H9 (cell line): ENCODE data around the gene FBXL13. TPM values are rescaled to one million over a fixed set of nuclear protein-coding genes. Genes with fewer than 3 reads are reported as not detected.

Source experiments
- DNase-seq: peaks from one replicate; pipeline ENCODE4 v3.0.0-alpha.2; 2017
- H2AFZ ChIP-seq: one replicate; pipeline ENCODE4 v1.6.1; 2013; ENCODE audit warnings: mild to moderate bottlenecking, low read length, control low read depth, moderate library complexity
- H2AK5ac ChIP-seq: 2 replicates; pipeline ENCODE4 v1.6.1; 2013; ENCODE audit warnings: low read length, control low read depth, mixed read lengths; ENCODE audit not compliant: insufficient read length
- H2BK120ac ChIP-seq: one replicate; pipeline ENCODE4 v1.6.1; 2013; ENCODE audit warnings: low read depth, mild to moderate bottlenecking, low read length, control low read depth, inconsistent platforms; ENCODE audit not compliant: poor library complexity, severe bottlenecking
- H2BK12ac ChIP-seq: 2 replicates; pipeline ENCODE4 v1.6.1; 2013; ENCODE audit warnings: low read length, control low read depth, mixed read lengths, low read depth; ENCODE audit not compliant: insufficient read length
- H2BK15ac ChIP-seq: 2 replicates; pipeline ENCODE4 v1.6.1; 2013; ENCODE audit warnings: low read depth, low read length, control low read depth
- H2BK20ac ChIP-seq: one replicate; pipeline ENCODE4 v1.6.1; 2013; ENCODE audit warnings: low read depth, mild to moderate bottlenecking, low read length, control low read depth, inconsistent platforms; ENCODE audit not compliant: poor library complexity, severe bottlenecking
- H2BK5ac ChIP-seq: 2 replicates; pipeline ENCODE4 v1.6.1; 2013; ENCODE audit warnings: low read length, control low read depth, mixed read lengths; ENCODE audit not compliant: insufficient read length
- H3K14ac ChIP-seq: 2 replicates; pipeline ENCODE4 v1.6.1; 2013; ENCODE audit warnings: low read length, control low read depth; ENCODE audit not compliant: insufficient read depth
- H3K18ac ChIP-seq: 2 replicates; pipeline ENCODE4 v1.6.1; 2013; ENCODE audit warnings: low read depth, mild to moderate bottlenecking, mixed read lengths, low read length, control low read depth; ENCODE audit not compliant: insufficient read length
- H3K23ac ChIP-seq: 2 replicates; pipeline ENCODE4 v1.6.1; 2013; ENCODE audit warnings: low read length, control low read depth, mixed read lengths, low read depth; ENCODE audit not compliant: insufficient read length
- H3K23me2 ChIP-seq: 2 replicates; pipeline ENCODE4 v1.6.1; 2013; ENCODE audit warnings: low read depth, mild to moderate bottlenecking, mixed read lengths, low read length, control low read depth; ENCODE audit not compliant: insufficient read length, poor library complexity, severe bottlenecking
- H3K27ac ChIP-seq: 2 replicates; pipeline ENCODE4 v1.5.1; 2013; ENCODE audit warnings: low read length, control low read depth, mixed read lengths, low read depth; ENCODE audit not compliant: insufficient read length
- H3K27me3 ChIP-seq: 2 replicates; pipeline ENCODE4 v1.6.1; 2013; ENCODE audit warnings: low read length, control low read depth, inconsistent platforms; ENCODE audit not compliant: insufficient read depth
- H3K4ac ChIP-seq: 2 replicates; pipeline ENCODE4 v1.6.1; 2013; ENCODE audit warnings: low read depth, mild to moderate bottlenecking, control low read depth, inconsistent platforms, low read length, moderate library complexity
- H3K4me1 ChIP-seq: 2 replicates; pipeline ENCODE4 v1.6.1; 2013; ENCODE audit warnings: low read length, control low read depth, inconsistent platforms; ENCODE audit not compliant: insufficient read depth
- H3K4me2 ChIP-seq: 2 replicates; pipeline ENCODE4 v1.6.1; 2013; ENCODE audit warnings: low read length, control low read depth, mixed read lengths; ENCODE audit not compliant: insufficient read length, insufficient read depth
- H3K56ac ChIP-seq: 2 replicates; pipeline ENCODE4 v1.6.1; 2013; ENCODE audit warnings: low read depth, mild to moderate bottlenecking, mixed read lengths, low read length, control low read depth; ENCODE audit not compliant: insufficient read length
- H3K79me1 ChIP-seq: 2 replicates; pipeline ENCODE4 v1.6.1; 2013; ENCODE audit warnings: low read depth, mild to moderate bottlenecking, moderate library complexity, low read length, control low read depth, inconsistent platforms; ENCODE audit not compliant: insufficient read depth, poor library complexity, severe bottlenecking
- H3K79me2 ChIP-seq: 2 replicates; pipeline ENCODE4 v1.6.1; 2013; ENCODE audit warnings: low read length, control low read depth, inconsistent platforms; ENCODE audit not compliant: insufficient read depth
- H3K9ac ChIP-seq: 2 replicates; pipeline ENCODE4 v1.6.1; 2013; ENCODE audit warnings: low read length, control low read depth, mixed read lengths; ENCODE audit not compliant: insufficient read length; ENCODE audit errors: extremely low read depth
- H3K9me3 ChIP-seq: one replicate; pipeline ENCODE4 v1.6.1; 2013; ENCODE audit warnings: low read depth, low read length, inconsistent platforms; ENCODE audit not compliant: control insufficient read depth
- H3T11ph ChIP-seq: one replicate; pipeline ENCODE4 v1.6.1; 2013; ENCODE audit warnings: mild to moderate bottlenecking, low read length, control low read depth, inconsistent platforms
- H4K20me1 ChIP-seq: one replicate; pipeline ENCODE4 v1.6.1; 2013; ENCODE audit not compliant: control insufficient read depth, insufficient read length, insufficient read depth
- H4K5ac ChIP-seq: 2 replicates; pipeline ENCODE4 v1.6.1; 2013; ENCODE audit warnings: low read depth, mild to moderate bottlenecking, mixed read lengths, low read length, control low read depth; ENCODE audit not compliant: insufficient read length
- H4K8ac ChIP-seq: replicated peaks from 2 replicates; pipeline ENCODE4 v1.6.1; 2013; ENCODE audit warnings: low read length, control low read depth, mixed read lengths, low read depth; ENCODE audit not compliant: insufficient read length
- H4K91ac ChIP-seq: 2 replicates; pipeline ENCODE4 v1.6.1; 2013; ENCODE audit warnings: low read depth, mild to moderate bottlenecking, moderate library complexity, mixed read lengths, low read length, control low read depth; ENCODE audit not compliant: insufficient read length
- H3K27ac Mint-ChIP-seq, 3 experiments: 2 replicates in 2 of 3; 3 replicates in 1 of 3; pipeline ENCODE4 v1.8.0; 2020 to 2021; ENCODE audit warnings: mixed read lengths in 3 of 3, mild to moderate bottlenecking in 1 of 3, moderate library complexity in 1 of 3
- H3K27me3 Mint-ChIP-seq: 2 replicates; pipeline ENCODE4 v1.8.0; 2021; ENCODE audit warnings: low read depth, mild to moderate bottlenecking, moderate library complexity, mixed read lengths
- H3K36me3 Mint-ChIP-seq, 3 experiments: 2 replicates in 2 of 3; 3 replicates in 1 of 3; pipeline ENCODE4 v1.8.0; 2020 to 2021; ENCODE audit warnings: low read depth in 3 of 3, mixed read lengths in 3 of 3; ENCODE audit not compliant: insufficient read depth in 1 of 3
- H3K4me1 Mint-ChIP-seq, 2 experiments: 2 replicates each; pipeline ENCODE4 v1.8.0; 2020; ENCODE audit warnings: mixed read lengths in 2 of 2
- H3K4me3 Mint-ChIP-seq, 2 experiments: 2 replicates in 1 of 2; 3 replicates in 1 of 2; pipeline ENCODE4 v1.8.0; 2020 to 2021; ENCODE audit warnings: mild to moderate bottlenecking in 2 of 2, mixed read lengths in 2 of 2, moderate library complexity in 1 of 2
- H3K9me3 Mint-ChIP-seq, 2 experiments: 2 replicates in 1 of 2; 3 replicates in 1 of 2; pipeline ENCODE4 v1.8.0; 2020; ENCODE audit warnings: mild to moderate bottlenecking in 2 of 2, mixed read lengths in 2 of 2, moderate library complexity in 1 of 2
- WGBS: extraction: QIAGEN DNeasy Blood & Tissue Kit; methylation state at CpG from one replicate; pipeline ENCODE4 v1.1.7; 2013; ENCODE audit warnings: missing lambda C conversion rate, low lambda C conversion rate, mixed read lengths; ENCODE audit not compliant: insufficient read length; ENCODE audit errors: extremely low coverage; 5-methylcytosine and 5-hydroxymethylcytosine counted together
- total RNA-seq: library from RNA; stranded (reverse); gene quantifications from 2 replicates; pipeline ENCODE4 v1.2.1, GENCODE V29; 2021
- TF ChIP-seq, protein P1 (sequence below): fragments of 200-600 bp; sonication (generic); conservative IDR thresholded peaks from 3 replicates; pipeline ENCODE4 v1.8.0; 2021; ENCODE audit warnings: antibody characterized with exemption, mild to moderate bottlenecking

FBXL13 gene
- total RNA-seq, 1 experiment from 2014 or later: 4.4 TPM

DNA sequence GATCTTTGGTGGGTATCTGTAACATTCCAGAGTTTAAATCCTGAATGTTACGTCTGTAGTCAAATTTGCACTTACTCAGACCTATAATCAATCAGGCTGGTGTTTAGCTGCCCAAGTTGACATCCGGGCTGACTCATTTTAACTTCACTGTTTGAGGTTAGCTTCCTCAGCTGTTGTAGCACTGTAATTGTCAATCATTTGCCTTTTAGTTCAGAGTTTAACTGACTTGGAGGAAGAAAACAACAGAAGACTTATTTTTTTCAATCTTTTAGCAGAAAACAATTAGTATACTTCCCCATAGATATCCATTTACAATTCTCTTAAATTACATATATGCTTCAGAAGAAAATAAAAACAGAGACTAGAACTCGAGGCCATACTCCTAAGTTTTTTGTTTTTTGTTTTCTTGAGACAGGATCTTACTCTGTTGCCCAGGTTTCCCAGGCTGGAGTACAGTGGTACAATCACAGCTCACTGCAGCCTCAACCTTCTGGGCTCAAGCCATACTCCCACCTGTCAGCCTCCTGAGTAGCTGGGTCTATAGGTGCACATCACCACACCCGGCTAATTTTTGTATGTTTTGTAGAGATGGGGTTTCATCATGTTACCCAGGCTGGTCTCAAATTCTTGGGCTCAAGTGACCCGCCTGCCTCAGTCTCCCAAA, 200.3 kb downstream of the FBXL13 start:
- Histone ChIP-seq H2BK5ac (no peak overlapping the region), H3K4me1 (no peaks in the 10 kb centered on the region), H3K9ac (no peak overlapping the region), H3K27ac (no peak overlapping the region), H3K23ac (no peak overlapping the region), H3K56ac (no peak overlapping the region), H2AFZ (no peak overlapping the region), H3K4ac (no peak overlapping the region), H3K9me3 (no peaks in the 10 kb centered on the region), H3K14ac (no peak overlapping the region), H2BK12ac (no peak overlapping the region), H3K4me2 (no peak overlapping the region), H2BK20ac (no peak overlapping the region), H4K91ac (no peak overlapping the region), H3K79me1 (no peaks in the 10 kb centered on the region), H2BK15ac (no peak overlapping the region), H3K79me2 (no peaks in the 10 kb centered on the region), H2AK5ac (no peak overlapping the region), H4K5ac (no peak overlapping the region), H3K23me2 (no peaks in the 10 kb centered on the region), H3T11ph (no peak overlapping the region), H4K20me1 (no peaks in the 10 kb centered on the region), H3K27me3 (no peaks in the 10 kb centered on the region), H2BK120ac (no peak overlapping the region), H3K18ac (no peak overlapping the region), H4K8ac (no peak overlapping the region)
- no peaks in the 10 kb centered on the region for H3K27me3 Mint-ChIP-seq
- no peak overlapping the region for H3K4me3 Mint-ChIP-seq
- no peaks in the 10 kb centered on the region for H3K36me3 Mint-ChIP-seq
- no peaks in the 10 kb centered on the region for H3K4me1 Mint-ChIP-seq
- H3K9me3 Mint-ChIP-seq: no peaks in the 10 kb centered on the region
- WGBS: no CpG with 5 or more reads among the region's 5 CpGs
- TF ChIP-seq, protein P1, sequence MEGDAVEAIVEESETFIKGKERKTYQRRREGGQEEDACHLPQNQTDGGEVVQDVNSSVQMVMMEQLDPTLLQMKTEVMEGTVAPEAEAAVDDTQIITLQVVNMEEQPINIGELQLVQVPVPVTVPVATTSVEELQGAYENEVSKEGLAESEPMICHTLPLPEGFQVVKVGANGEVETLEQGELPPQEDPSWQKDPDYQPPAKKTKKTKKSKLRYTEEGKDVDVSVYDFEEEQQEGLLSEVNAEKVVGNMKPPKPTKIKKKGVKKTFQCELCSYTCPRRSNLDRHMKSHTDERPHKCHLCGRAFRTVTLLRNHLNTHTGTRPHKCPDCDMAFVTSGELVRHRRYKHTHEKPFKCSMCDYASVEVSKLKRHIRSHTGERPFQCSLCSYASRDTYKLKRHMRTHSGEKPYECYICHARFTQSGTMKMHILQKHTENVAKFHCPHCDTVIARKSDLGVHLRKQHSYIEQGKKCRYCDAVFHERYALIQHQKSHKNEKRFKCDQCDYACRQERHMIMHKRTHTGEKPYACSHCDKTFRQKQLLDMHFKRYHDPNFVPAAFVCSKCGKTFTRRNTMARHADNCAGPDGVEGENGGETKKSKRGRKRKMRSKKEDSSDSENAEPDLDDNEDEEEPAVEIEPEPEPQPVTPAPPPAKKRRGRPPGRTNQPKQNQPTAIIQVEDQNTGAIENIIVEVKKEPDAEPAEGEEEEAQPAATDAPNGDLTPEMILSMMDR: no peak
- no peak for DNase-seq
- H3K27ac Mint-ChIP-seq: no peak overlapping the region
